T-helper 2 cell treated with Interferon-gamma antibody and Interleukin-4, amounts not matched to agents 5 μg/mL and 100 μg/mL, for 36 hours (primary cell): Measurements from ENCODE around the gene AFF1.

Experiments
- DNase-seq: peaks from one replicate; pipeline ENCODE4 v3.0.0; 2021; ENCODE audit warnings: low spot score
- H3K27ac Mint-ChIP-seq: one replicate; pipeline ENCODE4 v1.8.0; 2021; ENCODE audit warnings: mild to moderate bottlenecking, mixed read lengths
- H3K27me3 Mint-ChIP-seq: one replicate; pipeline ENCODE4 v1.8.0; 2021; ENCODE audit warnings: low read depth, mixed read lengths
- H3K36me3 Mint-ChIP-seq: one replicate; pipeline ENCODE4 v1.8.0; 2021; ENCODE audit warnings: low read depth, mixed read lengths
- H3K4me1 Mint-ChIP-seq: one replicate; pipeline ENCODE4 v1.8.0; 2021; ENCODE audit warnings: low read depth, mixed read lengths
- H3K4me3 Mint-ChIP-seq: one replicate; pipeline ENCODE4 v1.8.0; 2022; ENCODE audit warnings: mild to moderate bottlenecking, moderate library complexity, mixed read lengths
- H3K9me3 Mint-ChIP-seq: one replicate; pipeline ENCODE4 v1.8.0; 2021; ENCODE audit warnings: mixed read lengths

AFF1 gene

GRCh38 chr4:86950831-86951525, 16.2 kb downstream of the AFF1 start:
- H3K9me3 Mint-ChIP-seq: no peaks in the 10 kb centered on the region
- H3K36me3 Mint-ChIP-seq: peaks cover 21% of the 10 kb centered on the region
- no peak for DNase-seq
- no peak overlapping the region for H3K4me3 Mint-ChIP-seq
- H3K4me1 Mint-ChIP-seq: peaks cover 19% of the 10 kb centered on the region
- H3K27ac Mint-ChIP-seq: no peak overlapping the region
- H3K27me3 Mint-ChIP-seq: no peaks in the 10 kb centered on the region

- Mint-ChIP-seq H3K36me3 (peaks cover 30% of the 10 kb centered on the region), H3K9me3 (no peaks in the 10 kb centered on the region), H3K4me3 (no peak overlapping the region), H3K4me1 (peaks cover 30% of the 10 kb centered on the region), H3K27ac (no peak overlapping the region), H3K27me3 (no peaks in the 10 kb centered on the region)
- DNase-seq: no peak
Observed at GRCh38 chr4:86955888-86956451, 21.2 kb downstream of the AFF1 start.

GRCh38 chr4:86957215-86957614, 22.4 kb downstream of the AFF1 start:
- Mint-ChIP-seq H3K27ac (no peak overlapping the region), H3K27me3 (no peaks in the 10 kb centered on the region), H3K4me3 (no peak overlapping the region), H3K36me3 (peaks cover 29% of the 10 kb centered on the region), H3K4me1 (peaks cover 41% of the 10 kb centered on the region), H3K9me3 (no peaks in the 10 kb centered on the region)
- no peak for DNase-seq

GRCh38 chr4:86959588-86960500, 25.0 kb downstream of the AFF1 start:
- Mint-ChIP-seq H3K4me3 (no peak overlapping the region), H3K9me3 (no peaks in the 10 kb centered on the region), H3K27me3 (no peaks in the 10 kb centered on the region), H3K36me3 (peaks cover 29% of the 10 kb centered on the region), H3K4me1 (peaks cover 49% of the 10 kb centered on the region), H3K27ac (no peak overlapping the region)
- DNase-seq: no peak

- H3K9me3 Mint-ChIP-seq: no peaks in the 10 kb centered on the region
- DNase-seq: no peak
- no peaks in the 10 kb centered on the region for H3K27me3 Mint-ChIP-seq
- peaks cover 50% of the 10 kb centered on the region for H3K4me1 Mint-ChIP-seq
- peak overlapping the region; percentile 65 for H3K4me3 Mint-ChIP-seq
- H3K36me3 Mint-ChIP-seq: peaks cover 26% of the 10 kb centered on the region
- peak overlapping the region; percentile 58 for H3K27ac Mint-ChIP-seq
Observed at GRCh38 chr4:86960557-86960961, 25.7 kb downstream of the AFF1 start.

GRCh38 chr4:86961116-86961515, 26.3 kb downstream of the AFF1 start:
- no peaks in the 10 kb centered on the region for H3K27me3 Mint-ChIP-seq
- H3K27ac Mint-ChIP-seq: peak overlapping the region; percentile 84
- peak overlapping the region; percentile 65 for H3K4me3 Mint-ChIP-seq
- H3K9me3 Mint-ChIP-seq: no peaks in the 10 kb centered on the region
- peaks cover 45% of the 10 kb centered on the region for H3K4me1 Mint-ChIP-seq
- peaks cover 27% of the 10 kb centered on the region for H3K36me3 Mint-ChIP-seq
- DNase-seq: no peak

GRCh38 chr4:86961605-86962295, 26.9 kb downstream of the AFF1 start:
- Mint-ChIP-seq H3K27ac (peak overlapping the region; percentile 84), H3K9me3 (no peaks in the 10 kb centered on the region), H3K36me3 (peaks cover 23% of the 10 kb centered on the region), H3K27me3 (no peaks in the 10 kb centered on the region), H3K4me3 (peak overlapping the region; percentile 65), H3K4me1 (peaks cover 40% of the 10 kb centered on the region)
- DNase-seq: no peak

- H3K27ac Mint-ChIP-seq: no peak overlapping the region
- DNase-seq: no peak
- peaks cover 32% of the 10 kb centered on the region for H3K4me1 Mint-ChIP-seq
- H3K9me3 Mint-ChIP-seq: no peaks in the 10 kb centered on the region
- no peaks in the 10 kb centered on the region for H3K27me3 Mint-ChIP-seq
- no peak overlapping the region for H3K4me3 Mint-ChIP-seq
- H3K36me3 Mint-ChIP-seq: peaks cover 14% of the 10 kb centered on the region
Observed at GRCh38 chr4:86963697-86964096, 28.9 kb downstream of the AFF1 start.

GRCh38 chr4:86965019-86965976, 30.5 kb downstream of the AFF1 start:
- Mint-ChIP-seq H3K27me3 (no peaks in the 10 kb centered on the region), H3K27ac (peak overlapping the region; percentile 8), H3K36me3 (peaks cover 11% of the 10 kb centered on the region), H3K9me3 (no peaks in the 10 kb centered on the region), H3K4me1 (peaks cover 23% of the 10 kb centered on the region), H3K4me3 (no peak overlapping the region)
- DNase-seq: no peak

- Mint-ChIP-seq H3K27ac (no peak overlapping the region), H3K4me1 (peaks cover 14% of the 10 kb centered on the region), H3K4me3 (no peak overlapping the region), H3K9me3 (no peaks in the 10 kb centered on the region), H3K27me3 (no peaks in the 10 kb centered on the region), H3K36me3 (peaks cover 6% of the 10 kb centered on the region)
- DNase-seq: no peak
Observed at GRCh38 chr4:86967073-86967472, 32.3 kb downstream of the AFF1 start.

- Mint-ChIP-seq H3K4me3 (no peak overlapping the region), H3K4me1 (peaks cover 13% of the 10 kb centered on the region), H3K9me3 (no peaks in the 10 kb centered on the region), H3K27me3 (no peaks in the 10 kb centered on the region), H3K36me3 (peaks cover 6% of the 10 kb centered on the region), H3K27ac (no peak overlapping the region)
- DNase-seq: no peak
Observed at GRCh38 chr4:86967798-86968197, 33.0 kb downstream of the AFF1 start.

- H3K36me3 Mint-ChIP-seq: peaks cover 5% of the 10 kb centered on the region
- peaks cover 15% of the 10 kb centered on the region for H3K4me1 Mint-ChIP-seq
- DNase-seq: no peak
- H3K4me3 Mint-ChIP-seq: no peak overlapping the region
- H3K9me3 Mint-ChIP-seq: no peaks in the 10 kb centered on the region
- H3K27ac Mint-ChIP-seq: no peak overlapping the region
- H3K27me3 Mint-ChIP-seq: no peaks in the 10 kb centered on the region
Observed at GRCh38 chr4:86968547-86968946, 33.7 kb downstream of the AFF1 start.
